GM19193 (cell line): Measurements from ENCODE around the gene PON3.

Experiments
- POLR2A ChIP-seq: IDR thresholded peaks from 4 replicates; pipeline ENCODE4 v1.6.1; 2011; ENCODE audit not compliant: insufficient read depth, insufficient read length; ENCODE audit errors: extremely low read depth

The PON3 gene

DNA sequence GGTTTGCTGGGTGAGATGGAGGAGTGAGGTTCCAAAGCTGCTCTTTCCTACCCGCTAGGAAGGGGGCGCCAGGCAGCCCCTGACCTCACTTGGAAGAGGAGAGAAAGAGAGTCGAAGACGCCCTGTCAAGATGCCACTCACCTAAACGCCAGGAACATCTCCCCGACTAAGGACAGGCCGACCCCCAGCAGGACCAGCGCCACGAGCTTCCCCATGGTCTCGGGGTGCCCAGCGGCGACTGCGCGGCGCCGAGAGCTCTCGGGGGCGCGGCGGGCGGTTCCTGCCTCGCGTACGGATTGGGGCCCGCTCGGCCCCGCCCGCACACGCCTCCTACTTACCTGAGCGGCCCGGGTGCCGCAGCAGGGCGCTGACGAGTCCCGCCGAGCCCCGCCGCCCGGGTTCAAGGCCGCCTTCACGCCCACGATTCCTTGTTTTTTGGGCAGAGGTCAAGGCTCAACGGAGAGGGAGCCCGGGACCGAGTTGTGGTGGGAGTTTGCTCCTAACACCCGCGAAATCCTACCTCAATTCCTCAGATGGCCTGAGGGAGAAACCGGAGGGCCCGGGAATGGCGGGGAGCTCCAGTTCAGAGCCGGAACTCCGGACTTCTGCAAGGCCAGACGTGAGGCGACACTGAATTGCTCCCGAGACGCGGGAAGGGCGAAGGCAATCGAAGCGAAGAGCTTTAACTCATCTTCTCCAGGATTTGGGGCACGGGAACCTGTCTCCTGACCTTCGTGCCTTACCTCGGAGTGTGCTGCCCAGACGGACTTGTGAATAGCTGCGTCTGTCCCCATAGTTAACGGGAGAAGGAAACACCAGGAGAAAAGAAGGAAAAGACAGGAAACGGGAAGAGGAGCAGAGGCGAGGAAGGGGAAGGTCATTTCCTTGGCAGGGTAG is at the start of gene PON3:
PON3 (minus strand) TSS at position 240 of the 897 bp plus-strand sequence; CDS start at position 215, 25 bp downstream.
- TF ChIP-seq POLR2A = no peak

DNA sequence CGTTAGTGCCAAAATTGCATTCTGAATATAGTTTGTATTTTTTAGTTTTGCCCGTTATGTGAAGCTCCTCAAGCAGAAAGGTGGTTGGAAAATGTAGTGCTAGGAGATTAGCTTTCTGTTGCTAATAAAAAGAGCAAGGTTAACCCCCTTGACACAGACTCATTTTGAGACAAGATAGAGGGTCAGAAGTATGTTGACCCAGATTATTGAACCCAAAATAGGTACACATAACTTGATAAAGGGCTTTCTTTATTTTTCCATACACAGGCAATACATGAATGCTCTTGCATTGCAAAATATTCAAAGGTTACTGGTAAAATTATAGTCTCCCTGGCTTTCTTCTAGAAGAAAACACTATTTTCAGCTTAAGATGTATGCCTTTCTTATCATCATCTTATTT is 48.6 kb upstream of the PON3 start:
- no peak for TF ChIP-seq POLR2A

DNA sequence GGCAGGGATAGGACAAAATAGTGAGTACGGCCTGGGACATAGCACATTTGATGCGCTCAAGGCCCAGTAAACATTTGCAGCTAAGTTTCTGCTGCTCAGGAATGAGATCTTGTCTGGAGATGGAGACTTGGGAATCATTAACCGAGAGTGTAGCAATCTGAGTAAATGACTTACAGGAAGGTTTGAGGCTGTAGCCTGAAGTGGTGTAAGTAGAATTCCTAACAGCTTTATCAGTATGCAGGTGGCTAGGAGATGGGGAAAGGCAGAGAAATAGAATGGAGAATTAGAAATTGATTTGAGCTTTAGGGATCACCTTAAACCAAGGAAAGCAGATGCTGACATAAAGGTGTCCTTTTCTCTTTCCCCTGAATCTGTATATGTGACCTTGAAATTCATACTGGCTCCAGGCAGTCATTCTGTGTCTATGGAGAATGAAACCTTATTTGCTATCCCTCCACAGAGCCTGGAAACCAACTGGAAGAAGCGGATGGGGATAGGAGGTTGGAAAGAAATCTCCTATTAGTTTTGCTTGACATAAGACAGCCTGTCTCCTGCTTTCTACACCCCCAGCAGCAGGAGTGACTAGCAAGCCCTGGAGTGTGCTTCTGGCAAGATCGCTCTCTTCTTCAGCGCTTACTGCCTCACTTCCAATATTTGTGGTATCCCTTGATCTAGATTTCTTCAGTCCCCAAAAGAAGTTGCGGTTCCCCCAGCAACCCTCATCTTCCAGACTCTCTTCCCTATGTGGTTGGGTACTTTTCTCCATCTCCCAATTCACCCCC is 45.1 kb upstream of the PON3 start:
- no peak for TF ChIP-seq POLR2A

DNA sequence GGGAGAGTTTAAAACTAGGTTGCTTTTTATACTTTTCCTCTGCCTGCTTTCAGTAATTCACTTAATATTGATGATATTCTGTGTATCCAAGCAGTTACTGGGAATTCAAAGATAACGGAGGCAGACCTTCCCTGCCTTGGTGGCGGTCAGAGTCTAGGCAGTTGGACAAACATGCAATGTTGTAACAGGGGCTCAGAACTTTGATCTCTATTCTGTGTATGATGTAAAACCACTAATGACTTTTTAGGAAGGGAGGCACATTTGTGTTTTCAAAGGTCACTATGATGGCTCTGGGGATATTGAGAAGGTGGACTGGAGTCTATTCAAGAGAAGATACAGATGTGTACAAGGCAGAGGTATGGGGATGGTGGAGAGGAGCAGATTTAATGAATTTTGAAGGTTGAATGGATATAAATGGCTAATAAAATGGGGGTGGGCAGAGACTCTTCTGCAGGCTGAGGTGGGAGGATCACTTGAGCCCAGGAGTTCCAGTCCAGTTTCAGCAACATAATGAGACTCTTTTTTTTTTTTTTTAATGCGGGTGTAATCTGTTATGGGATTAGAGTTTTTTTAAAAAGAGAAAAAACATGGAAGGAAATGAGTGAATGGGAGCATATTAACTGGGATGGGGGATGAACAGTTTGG is 44.3 kb upstream of the PON3 start:
- no peak for TF ChIP-seq POLR2A

DNA sequence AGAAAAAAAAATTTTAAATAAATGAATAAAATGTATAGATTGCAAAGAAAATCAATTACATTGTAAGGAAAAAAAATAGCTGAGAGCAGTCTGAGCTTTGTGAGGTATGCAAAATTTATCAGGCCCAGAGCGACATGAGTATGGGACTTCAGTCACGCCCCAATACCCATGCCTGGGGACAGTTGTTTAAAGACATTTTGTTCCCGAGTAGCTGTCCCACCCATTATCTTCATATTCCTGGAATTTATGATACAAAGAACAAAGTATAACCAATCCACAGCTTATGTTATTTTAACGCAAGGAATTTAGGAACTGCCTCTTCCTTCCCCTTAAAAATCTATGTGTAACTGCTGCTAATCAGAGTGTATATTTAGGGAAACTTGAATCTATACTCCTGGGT is 40.2 kb upstream of the PON3 start:
- TF ChIP-seq POLR2A = no peak

DNA sequence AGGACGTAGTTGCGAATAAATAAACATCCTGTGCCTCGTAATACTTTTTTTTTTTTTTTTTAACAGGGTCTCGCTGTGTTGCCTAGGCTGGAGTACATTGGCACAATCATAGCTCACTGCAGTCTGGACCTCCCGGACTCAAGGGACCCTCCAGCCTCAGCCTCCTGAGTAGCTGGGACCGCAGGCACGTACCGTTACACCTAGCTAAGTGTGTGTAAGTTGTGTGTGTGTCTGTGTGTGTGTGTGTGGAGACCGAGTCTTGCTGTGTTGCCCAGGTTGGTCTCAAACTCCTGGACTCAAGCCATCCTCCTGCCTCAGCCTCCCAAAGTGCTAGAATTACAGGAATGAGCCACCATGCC is 39.2 kb upstream of the PON3 start:
- TF ChIP-seq POLR2A = no peak

DNA sequence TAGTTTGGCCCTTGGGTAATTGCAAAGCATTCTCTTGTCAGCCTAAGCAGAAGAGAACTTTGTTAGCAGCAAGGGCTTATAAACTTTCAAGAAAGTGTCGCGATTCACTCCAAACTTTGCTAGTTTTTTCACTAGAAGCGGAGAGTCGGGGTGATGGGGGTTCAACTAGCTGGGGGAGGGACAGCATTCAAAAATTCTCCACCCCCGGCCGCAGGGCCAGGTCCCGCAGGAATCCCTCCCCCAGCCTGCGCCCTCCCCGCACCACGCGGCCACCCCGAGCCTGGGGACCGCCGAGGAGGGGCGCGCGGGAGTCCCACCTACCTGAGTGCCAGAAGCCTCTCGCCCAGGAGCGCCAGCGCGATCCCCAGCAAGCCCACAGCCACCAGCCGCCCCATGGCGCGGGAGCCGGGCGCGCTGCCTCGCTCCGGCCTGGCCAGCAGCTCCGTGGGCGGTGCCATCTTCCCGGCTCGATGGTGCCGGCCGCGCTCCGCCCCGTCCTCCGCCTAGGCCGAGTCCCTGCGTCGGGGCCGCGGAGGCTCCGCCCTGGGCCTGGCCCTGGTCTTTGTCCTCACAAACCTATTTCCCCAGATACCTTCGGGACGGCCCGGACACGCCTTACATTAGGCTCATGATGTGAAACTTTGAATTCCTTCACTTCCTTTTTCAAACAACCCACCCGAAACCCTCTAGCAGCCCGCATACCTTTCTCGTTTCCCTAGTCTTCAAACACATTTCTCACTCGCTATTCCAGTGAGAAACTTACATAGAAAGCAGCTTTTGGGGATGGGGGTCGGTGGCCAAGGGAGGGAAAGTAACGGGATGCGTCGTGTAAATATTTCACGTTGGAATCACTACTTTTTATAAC is 38.6 kb upstream of the PON3 start, which contains the start of gene PON2:
PON2 (minus strand) TSS at position 472 of the 865 bp plus-strand sequence; CDS start at position 395, 77 bp downstream.
- TF ChIP-seq POLR2A = peak; percentile 53

DNA sequence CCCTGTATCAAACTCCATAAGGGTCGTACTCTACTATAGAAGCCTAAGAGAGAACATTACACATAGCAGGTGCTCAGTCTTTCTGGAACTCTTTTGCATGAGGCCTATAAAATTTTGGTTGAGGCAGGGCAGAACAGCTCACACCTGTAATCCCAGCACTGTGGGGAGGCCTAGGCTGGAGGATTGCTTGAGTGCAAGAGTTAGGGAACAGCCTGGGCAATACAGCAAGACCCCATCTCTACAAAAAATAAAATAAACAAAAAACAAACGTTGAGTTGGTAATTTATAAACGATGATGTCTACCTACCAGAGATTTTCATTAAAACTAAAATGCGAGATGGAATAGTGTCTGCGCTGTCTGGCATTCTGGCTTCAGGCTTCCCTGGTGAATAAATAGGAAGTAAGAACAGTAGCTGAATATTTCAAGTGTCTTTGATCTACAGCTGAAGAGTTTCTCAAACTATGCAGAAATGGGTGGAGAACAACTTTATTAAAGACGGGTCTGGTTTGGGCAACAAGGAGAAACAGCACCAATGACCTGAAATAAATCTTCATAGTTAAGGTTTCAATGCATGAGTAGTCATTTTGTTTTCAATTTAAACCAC is 37.9 kb upstream of the PON3 start:
- no peak for TF ChIP-seq POLR2A

DNA sequence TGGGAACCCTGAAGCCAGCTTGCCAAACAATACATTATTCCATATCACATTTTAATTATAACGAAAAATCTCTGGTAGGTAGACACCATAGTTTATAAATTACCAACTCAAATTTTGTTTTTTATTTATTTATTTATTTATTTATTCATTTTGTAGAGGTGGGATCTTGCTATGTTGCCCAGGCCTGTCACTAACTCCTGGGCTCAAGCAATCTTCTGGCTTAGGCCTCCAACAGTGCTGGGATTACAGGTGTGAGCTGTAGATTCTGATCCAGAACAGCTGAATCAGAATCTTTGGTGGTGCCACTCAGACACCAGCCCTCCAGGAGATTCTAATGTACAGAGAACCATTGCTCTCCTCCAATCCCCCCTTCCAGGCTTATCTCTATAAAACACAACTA is 37.0 kb upstream of the PON3 start:
- TF ChIP-seq POLR2A = no peak

DNA sequence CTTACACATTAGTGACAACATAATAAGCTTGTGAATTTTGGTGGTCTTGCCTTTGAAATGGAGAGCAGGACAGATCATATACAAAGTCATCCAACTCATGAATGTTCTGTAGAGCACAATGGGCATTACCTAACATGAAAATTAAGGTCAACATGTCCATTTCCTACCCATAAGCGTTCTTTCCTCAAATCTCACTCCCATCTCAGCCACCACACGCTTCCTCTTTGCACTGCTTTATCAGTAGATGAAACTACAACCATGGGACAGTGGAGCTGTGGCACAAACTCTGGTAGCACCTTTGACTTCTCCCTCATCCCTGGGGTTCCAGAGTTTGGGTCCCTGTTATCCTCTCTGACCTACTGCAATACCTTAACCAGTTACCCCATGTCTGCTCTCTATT is 36.4 kb upstream of the PON3 start:
- TF ChIP-seq POLR2A = no peak

DNA sequence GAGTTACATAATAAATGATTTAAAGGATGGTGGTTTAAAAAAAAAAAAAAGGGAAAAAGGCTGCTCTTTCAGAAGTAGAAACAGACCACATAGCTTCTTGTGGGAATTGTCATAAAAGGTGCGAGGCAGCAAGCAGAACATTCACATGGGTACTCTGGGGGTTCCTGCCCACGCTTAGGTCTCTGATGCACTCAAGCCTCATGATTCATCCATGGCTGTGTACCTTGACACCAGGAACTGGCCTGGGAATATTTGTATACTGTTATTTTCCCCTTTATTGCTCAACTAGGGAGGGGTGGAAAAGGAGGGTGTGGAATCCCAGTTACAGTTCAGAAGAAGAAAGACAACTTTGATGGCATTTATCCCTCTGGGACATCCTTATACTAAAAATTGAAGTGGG is 34.7 kb upstream of the PON3 start:
- TF ChIP-seq POLR2A = no peak

DNA sequence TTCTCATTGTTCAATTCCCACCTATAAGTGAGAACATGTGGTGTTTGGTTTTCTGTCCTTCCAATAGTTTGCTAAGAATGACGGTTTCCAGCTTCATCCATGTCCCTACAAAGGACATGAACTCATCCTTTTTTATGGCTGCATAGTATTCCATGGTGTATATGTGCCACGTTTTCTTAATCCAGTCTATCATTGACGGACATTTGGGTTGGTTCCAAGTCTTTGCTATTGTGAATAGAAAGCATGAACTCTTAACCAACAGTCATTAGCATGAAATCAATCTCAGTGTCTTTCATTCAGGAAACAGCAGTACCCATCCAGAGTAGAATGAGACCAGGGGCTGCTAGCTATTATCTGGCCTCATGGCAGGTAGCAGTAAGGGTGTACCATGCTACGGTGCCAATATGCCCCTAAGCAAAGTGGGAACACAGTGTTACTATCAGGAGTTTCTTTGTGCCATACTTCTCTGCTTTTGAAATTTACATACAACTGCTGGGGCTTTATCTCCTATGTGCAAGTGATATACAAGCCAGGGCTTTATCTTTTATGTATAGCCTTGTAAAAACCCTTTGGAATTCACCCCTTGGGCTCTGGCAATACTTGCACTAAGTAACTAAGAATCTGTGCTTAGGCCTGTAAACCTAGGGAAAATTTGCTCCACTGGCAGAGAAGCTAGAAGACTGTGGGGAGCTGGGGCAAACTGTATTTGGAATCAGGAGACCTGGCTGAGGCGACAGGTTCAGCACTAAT is 33.2 kb upstream of the PON3 start:
- no peak for TF ChIP-seq POLR2A

DNA sequence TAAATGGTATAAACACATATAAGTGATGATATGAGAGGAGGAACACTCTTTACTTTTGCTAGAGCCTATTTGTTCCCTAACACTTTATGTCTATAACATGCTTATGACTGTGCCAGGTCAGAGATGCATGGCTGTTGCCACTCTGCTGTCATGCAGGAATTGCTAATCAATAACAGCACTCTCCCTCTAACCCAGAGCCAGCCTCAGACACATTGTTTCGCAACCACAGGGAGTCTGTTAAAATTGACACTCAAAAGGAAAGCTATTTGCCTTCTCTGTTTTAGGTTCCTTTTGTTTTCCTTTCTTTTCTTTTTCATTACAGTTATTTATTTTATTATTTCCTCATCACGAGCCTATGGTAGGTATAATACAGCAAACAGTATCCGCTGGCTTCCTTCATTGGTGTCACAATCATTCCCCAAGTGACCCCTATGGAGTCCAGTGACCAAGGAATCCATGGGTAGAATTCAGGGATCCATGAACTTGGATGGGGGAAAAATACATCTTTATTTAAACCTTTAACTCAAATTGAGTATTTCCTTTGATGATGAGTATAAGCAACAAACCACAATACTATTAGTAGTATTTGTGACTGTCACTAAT is 31.8 kb upstream of the PON3 start:
- TF ChIP-seq POLR2A = no peak
